ENCODE data around the gene THBS2. TPM values are rescaled to one million over a fixed set of nuclear protein-coding genes. Genes with fewer than 3 reads are reported as not detected.
"Not testable (repeated sequence)": the region's sequence is repeated elsewhere in the genome, so short reads cannot be mapped to it uniquely, and the experiment has no call there.

Gene THBS2
- total and polyA plus RNA-seq, 2 of the 8 experiments (the other 6 are each of a cell fraction or from before 2014, with no cell fraction given), result 11.0 to 22.5 TPM

GRCh38 chr6:169263374-169263773 is 9.7 kb upstream of the THBS2 start (continued):
- no peak for TF ChIP-seq EGR1 (IDR thresholded peaks at IDR 0.05; ENCODE audit: borderline replicate concordance, low read depth, low read length)

DNA sequence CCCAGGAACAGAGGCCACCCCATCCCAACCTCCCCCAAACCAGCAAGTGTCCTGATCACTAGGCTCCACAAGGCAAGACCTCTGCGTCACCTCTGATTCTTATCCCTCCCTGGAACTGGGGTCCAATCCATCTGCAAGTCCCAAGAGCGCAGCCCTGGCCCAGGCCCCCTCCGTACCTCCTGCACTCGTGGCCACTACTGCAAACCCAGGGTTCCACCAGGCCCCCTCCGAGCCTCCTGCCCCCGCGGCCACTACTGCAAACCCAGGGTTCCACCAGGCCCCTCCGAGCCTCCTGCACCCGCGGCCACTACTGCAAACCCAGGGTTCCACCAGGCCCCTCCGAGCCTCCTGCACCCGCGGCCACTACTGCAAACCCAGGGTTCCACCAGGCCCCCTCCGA is 9.0 kb upstream of the THBS2 start:
- H3K79me1 ChIP-seq (ENCODE audit: low read depth, low read length); H3K4ac ChIP-seq (replicated peaks; ENCODE audit: insufficient read length, low read depth, low read length); DNase-seq (ENCODE audit: low read depth in 1 of 2, low spot score in 2 of 2); H2BK12ac ChIP-seq (ENCODE audit: low read depth, low read length); H2AK5ac ChIP-seq (ENCODE audit: low read depth, low read length); H2BK20ac ChIP-seq (ENCODE audit: low read length); H3K56ac ChIP-seq (replicated peaks; ENCODE audit: insufficient read length, low read depth, low read length); H3K9ac ChIP-seq (replicated peaks in 1 of 4; ENCODE audit: extremely low read depth in 1 of 4, low read depth in 3 of 4, low read length in 3 of 4); FAIRE-seq; H4K5ac ChIP-seq (ENCODE audit: insufficient read length, low read depth, low read length); H2AFZ ChIP-seq (ENCODE audit: low read length); H3K79me2 ChIP-seq (ENCODE audit: control insufficient read depth in 1 of 2, insufficient read depth in 2 of 2, low read length in 2 of 2); H4K91ac ChIP-seq (replicated peaks; ENCODE audit: insufficient read length, low read length); H3K14ac ChIP-seq (ENCODE audit: insufficient read length); POLR2A ChIA-PET (ENCODE audit: partially characterized antibody); H3K23me2 ChIP-seq (ENCODE audit: low read depth, low read length); H4K20me1 ChIP-seq (replicated peaks in 1 of 2; ENCODE audit: control insufficient read depth in 1 of 2, insufficient read depth in 2 of 2, low read length in 2 of 2); H3K4me3 ChIP-seq (ENCODE audit: extremely low read depth in 1 of 4, insufficient read depth in 2 of 4, low read depth in 3 of 4, low read length in 4 of 4); H3K18ac ChIP-seq (ENCODE audit: extremely low read depth, low read length); H3K36me3 ChIP-seq (ENCODE audit: control insufficient read depth in 2 of 4, insufficient read depth in 4 of 4, low read length in 3 of 4); H2BK5ac ChIP-seq (ENCODE audit: low read depth, low read length); H2BK15ac ChIP-seq (ENCODE audit: low read length); H3K23ac ChIP-seq (ENCODE audit: insufficient read length); H4K8ac ChIP-seq (ENCODE audit: extremely low read depth, insufficient read depth, low read length); H3K4me2 ChIP-seq (ENCODE audit: insufficient read depth in 1 of 2, low read depth in 2 of 2, low read length in 2 of 2); H2BK120ac ChIP-seq (replicated peaks; ENCODE audit: low read depth, low read length); H3K4me1 ChIP-seq (replicated peaks in 1 of 4; ENCODE audit: control insufficient read depth in 3 of 4, insufficient read depth in 4 of 4, low read length in 3 of 4); H3K9me3 ChIP-seq (ENCODE audit: insufficient read depth in 2 of 2, low read depth in 1 of 2, low read length in 1 of 2); H3K27ac ChIP-seq (ENCODE audit: low read depth, low read length); H3K27me3 ChIP-seq (replicated peaks in 1 of 4; ENCODE audit: control insufficient read depth in 3 of 4, extremely low read depth in 1 of 4, insufficient read depth in 3 of 4, low read length in 3 of 4): not testable (repeated sequence)
- 92% methylated on average over 5 of the region's 14 CpGs; no CpG with 5 or more reads in 1 of the 2 experiments for WGBS, 2 experiments (ENCODE audit: extremely low coverage in 1 of 2, insufficient coverage in 1 of 2, insufficient read length in 1 of 2, insufficient replicate concordance in 2 of 2, low coverage in 1 of 2, low lambda C conversion rate in 2 of 2, missing lambda C conversion rate in 1 of 2)
- CTCF ChIA-PET (ENCODE audit: partially characterized antibody), result interaction anchor here (1.5 kb wide), 1 partner anchor 12 kb away, joined by 4 read pairs; no protein-coding TSS in a partner anchor

Measured in H1 (cell line).